IPS-18a (cell line): Measurements from ENCODE around the gene LDLRAD3.

Experiments used
- H3K27ac ChIP-seq: one replicate; pipeline ENCODE4 v1.5.1; 2013; ENCODE audit warnings: low read length
- H3K27me3 ChIP-seq: one replicate; pipeline ENCODE4 v1.6.1; 2013; ENCODE audit warnings: mild to moderate bottlenecking, low read length; ENCODE audit not compliant: control insufficient read depth, insufficient read depth
- H3K36me3 ChIP-seq: one replicate; pipeline ENCODE4 v1.6.1; 2013; ENCODE audit warnings: low read depth, low read length; ENCODE audit not compliant: control insufficient read depth
- H3K4me1 ChIP-seq: one replicate; pipeline ENCODE4 v1.6.1; 2013; ENCODE audit warnings: low read depth, low read length; ENCODE audit not compliant: control insufficient read depth
- H3K4me3 ChIP-seq: one replicate; pipeline ENCODE4 v1.5.1; 2013; ENCODE audit warnings: low read length
- H3K9ac ChIP-seq: one replicate; pipeline ENCODE4 v1.6.1; 2013; ENCODE audit warnings: mild to moderate bottlenecking, low read length, moderate library complexity
- H3K9me3 ChIP-seq: one replicate; pipeline ENCODE4 v1.6.1; 2013; ENCODE audit warnings: low read depth, low read length; ENCODE audit not compliant: control insufficient read depth

Gene LDLRAD3

GRCh38 chr11:36029616-36030015 lies 85.8 kb downstream of the LDLRAD3 start:
- Histone ChIP-seq H3K4me1 (peaks cover 29% of the 10 kb centered on the region), H3K4me3 (no peak overlapping the region), H3K9me3 (no peaks in the 10 kb centered on the region), H3K9ac (no peak overlapping the region), H3K27ac (no peak overlapping the region), H3K36me3 (no peaks in the 10 kb centered on the region), H3K27me3 (no peaks in the 10 kb centered on the region)

- H3K36me3 ChIP-seq, result no peaks in the 10 kb centered on the region
- H3K4me1 ChIP-seq, result peaks cover 25% of the 10 kb centered on the region
- no peaks in the 10 kb centered on the region for H3K9me3 ChIP-seq
- no peak overlapping the region for H3K9ac ChIP-seq
- no peak overlapping the region for H3K4me3 ChIP-seq
- no peaks in the 10 kb centered on the region for H3K27me3 ChIP-seq
- no peak overlapping the region for H3K27ac ChIP-seq
Observed at GRCh38 chr11:36030731-36031281, 86.9 kb downstream of the LDLRAD3 start.

GRCh38 chr11:36033082-36033751 lies 89.4 kb downstream of the LDLRAD3 start:
- H3K9me3 ChIP-seq, result no peaks in the 10 kb centered on the region
- H3K4me1 ChIP-seq, result peaks cover 20% of the 10 kb centered on the region
- peak overlapping the region; percentile 3 for H3K9ac ChIP-seq
- H3K27ac ChIP-seq, result peak overlapping the region; percentile 19
- H3K36me3 ChIP-seq, result no peaks in the 10 kb centered on the region
- H3K4me3 ChIP-seq, result no peak overlapping the region
- H3K27me3 ChIP-seq, result no peaks in the 10 kb centered on the region

GRCh38 chr11:36033936-36034335 lies 90.1 kb downstream of the LDLRAD3 start:
- peak overlapping the region; percentile 19 for H3K27ac ChIP-seq

GRCh38 chr11:36034551-36035331 lies 90.9 kb downstream of the LDLRAD3 start:
- Histone ChIP-seq H3K36me3 (no peaks in the 10 kb centered on the region), H3K4me3 (no peak overlapping the region), H3K9ac (no peak overlapping the region), H3K27ac (peak overlapping the region; percentile 19), H3K9me3 (no peaks in the 10 kb centered on the region), H3K4me1 (peaks cover 20% of the 10 kb centered on the region), H3K27me3 (no peaks in the 10 kb centered on the region)

More at GRCh38 chr11:36033936-36034335, 90.1 kb downstream of the LDLRAD3 start:
- peak overlapping the region; percentile 3 for H3K9ac ChIP-seq
- H3K27me3 ChIP-seq, result no peaks in the 10 kb centered on the region
- H3K9me3 ChIP-seq, result no peaks in the 10 kb centered on the region
- no peaks in the 10 kb centered on the region for H3K36me3 ChIP-seq
- H3K4me1 ChIP-seq, result peaks cover 20% of the 10 kb centered on the region
- peak overlapping the region; percentile 7 for H3K4me3 ChIP-seq

GRCh38 chr11:36035454-36035853 lies 91.6 kb downstream of the LDLRAD3 start:
- Histone ChIP-seq H3K4me1 (peaks cover 20% of the 10 kb centered on the region), H3K4me3 (no peak overlapping the region), H3K9me3 (no peaks in the 10 kb centered on the region), H3K36me3 (no peaks in the 10 kb centered on the region), H3K27me3 (no peaks in the 10 kb centered on the region), H3K9ac (no peak overlapping the region), H3K27ac (no peak overlapping the region)

GRCh38 chr11:36035999-36036398 lies 92.1 kb downstream of the LDLRAD3 start:
- Histone ChIP-seq H3K9me3 (no peaks in the 10 kb centered on the region), H3K27me3 (no peaks in the 10 kb centered on the region), H3K9ac (no peak overlapping the region), H3K36me3 (no peaks in the 10 kb centered on the region), H3K4me1 (peaks cover 20% of the 10 kb centered on the region), H3K27ac (no peak overlapping the region), H3K4me3 (no peak overlapping the region)

GRCh38 chr11:36037031-36037430 lies 93.2 kb downstream of the LDLRAD3 start:
- Histone ChIP-seq H3K9me3 (no peaks in the 10 kb centered on the region), H3K4me1 (peaks cover 24% of the 10 kb centered on the region), H3K36me3 (no peaks in the 10 kb centered on the region), H3K27ac (no peak overlapping the region), H3K27me3 (no peaks in the 10 kb centered on the region), H3K4me3 (no peak overlapping the region), H3K9ac (no peak overlapping the region)

GRCh38 chr11:36038541-36038940 lies 94.7 kb downstream of the LDLRAD3 start:
- no peak overlapping the region for H3K4me3 ChIP-seq
- no peak overlapping the region for H3K27ac ChIP-seq
- no peaks in the 10 kb centered on the region for H3K27me3 ChIP-seq
- peaks cover 19% of the 10 kb centered on the region for H3K4me1 ChIP-seq
- H3K9me3 ChIP-seq, result no peaks in the 10 kb centered on the region
- no peak overlapping the region for H3K9ac ChIP-seq
- no peaks in the 10 kb centered on the region for H3K36me3 ChIP-seq

- H3K9me3 ChIP-seq, result no peaks in the 10 kb centered on the region
- peaks cover 10% of the 10 kb centered on the region for H3K4me1 ChIP-seq
- H3K36me3 ChIP-seq, result no peaks in the 10 kb centered on the region
- H3K27ac ChIP-seq, result no peak overlapping the region
- H3K9ac ChIP-seq, result no peak overlapping the region
- H3K27me3 ChIP-seq, result no peaks in the 10 kb centered on the region
- no peak overlapping the region for H3K4me3 ChIP-seq
Observed at GRCh38 chr11:36039471-36039870, 95.6 kb downstream of the LDLRAD3 start.

GRCh38 chr11:36041988-36042611 lies 98.2 kb downstream of the LDLRAD3 start:
- H3K4me3 ChIP-seq, result no peak overlapping the region
- no peaks in the 10 kb centered on the region for H3K27me3 ChIP-seq
- H3K9ac ChIP-seq, result no peak overlapping the region
- no peaks in the 10 kb centered on the region for H3K9me3 ChIP-seq
- H3K4me1 ChIP-seq, result peaks cover 8% of the 10 kb centered on the region
- H3K27ac ChIP-seq, result no peak overlapping the region
- H3K36me3 ChIP-seq, result no peaks in the 10 kb centered on the region
